NCI-H2227 (cell line): ENCODE results near the gene BRD4.

Source experiments
- DNase-seq: peaks from one replicate; lab custom pipeline; 2025; ENCODE audit not compliant: unreplicated experiment; lab: John Stamatoyannopoulos, UW

Gene BRD4

DNA sequence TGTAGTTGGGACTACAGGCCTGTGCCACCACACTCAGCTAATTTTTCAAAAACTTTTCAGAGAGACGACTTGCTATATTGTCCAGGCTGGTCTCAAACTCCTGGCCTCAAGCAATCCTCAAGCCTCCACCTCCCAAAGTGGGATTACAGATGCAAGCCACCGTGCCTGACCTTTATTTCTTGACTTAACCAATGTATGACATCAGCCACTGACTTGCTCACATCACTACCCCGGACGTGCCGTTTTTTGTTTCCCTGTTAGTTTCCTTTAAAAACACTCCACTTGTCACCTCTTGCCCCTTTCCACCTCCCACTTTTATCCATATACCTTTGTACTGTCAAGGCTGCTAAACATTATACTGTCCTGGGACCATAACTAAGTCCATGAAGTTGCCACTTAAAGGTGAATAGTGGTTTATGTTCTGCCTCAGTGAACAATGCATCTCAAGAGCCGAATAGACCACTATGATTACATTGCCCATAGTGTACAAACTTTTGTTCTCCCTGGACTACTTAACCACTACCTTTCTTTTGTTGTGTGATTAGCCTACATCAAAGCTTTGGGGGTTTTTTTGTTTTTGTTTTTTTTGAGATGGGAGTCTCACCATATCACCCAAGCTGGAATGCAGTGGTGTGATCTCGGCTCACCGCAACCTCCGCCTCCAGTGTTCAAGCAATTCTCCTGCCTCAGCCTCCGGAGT lies 97.8 kb downstream of the BRD4 start:
- DNase-seq, result no peak

DNA sequence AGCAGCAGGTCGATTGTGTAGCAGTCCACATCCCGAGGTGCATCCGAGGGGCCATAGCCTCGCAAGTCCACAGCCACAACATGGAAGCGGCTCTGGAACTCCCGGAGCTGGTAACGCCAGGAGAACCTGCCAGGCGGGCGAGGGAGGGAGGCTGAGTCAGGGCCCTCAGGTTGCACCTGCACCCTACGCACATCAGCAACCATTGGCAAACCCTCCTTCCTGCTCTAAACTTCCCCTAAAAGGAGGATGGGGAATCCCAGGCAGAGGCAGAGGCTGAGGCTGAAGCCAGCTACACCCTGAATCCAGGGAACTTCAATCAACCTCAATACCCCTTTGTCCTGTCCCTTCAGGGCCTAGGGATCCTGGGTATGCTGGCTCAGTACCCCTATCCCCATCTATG lies 101.1 kb downstream of the BRD4 start:
- DNase-seq, result no peak

DNA sequence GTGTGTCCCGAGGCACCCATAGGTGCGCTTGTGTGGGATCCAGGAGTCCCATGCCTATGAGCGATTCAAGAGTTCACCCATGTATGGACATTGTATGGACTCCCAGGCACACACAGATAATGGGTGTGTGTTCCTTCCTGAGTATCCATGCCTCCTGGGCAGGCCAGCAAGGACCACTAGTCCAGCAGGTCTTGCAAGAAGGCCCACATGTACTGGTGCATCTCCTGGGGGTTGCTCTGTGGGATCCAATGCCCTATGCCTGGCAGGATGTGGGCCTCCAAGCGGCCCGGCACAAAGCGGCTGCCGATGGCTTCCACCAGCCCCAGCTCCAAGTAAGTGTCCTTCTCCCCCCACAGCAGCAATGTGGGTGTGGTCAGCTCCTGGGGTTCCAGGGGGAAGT lies 105.1 kb downstream of the BRD4 start:
- no peak for DNase-seq

DNA sequence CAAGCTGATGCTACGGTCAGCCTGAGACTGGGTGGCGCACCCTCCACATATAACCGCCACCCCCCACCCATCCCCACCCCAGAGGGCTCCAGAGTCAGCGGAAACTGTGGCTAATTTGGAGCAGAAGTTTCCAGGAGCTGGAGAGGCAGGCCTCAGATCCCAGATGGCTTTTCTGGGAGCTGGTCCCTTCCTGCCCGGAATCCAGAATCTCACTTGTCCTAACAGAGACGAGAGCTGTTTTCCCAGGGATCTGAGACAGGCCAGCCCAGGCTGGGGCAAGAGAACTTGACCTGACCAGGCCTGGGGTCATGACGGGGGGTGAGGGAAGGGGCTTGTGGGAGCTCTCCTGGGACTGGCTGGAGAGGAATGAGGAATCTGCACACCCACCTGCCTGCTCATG lies 106.6 kb downstream of the BRD4 start:
- DNase-seq, result no peak

DNA sequence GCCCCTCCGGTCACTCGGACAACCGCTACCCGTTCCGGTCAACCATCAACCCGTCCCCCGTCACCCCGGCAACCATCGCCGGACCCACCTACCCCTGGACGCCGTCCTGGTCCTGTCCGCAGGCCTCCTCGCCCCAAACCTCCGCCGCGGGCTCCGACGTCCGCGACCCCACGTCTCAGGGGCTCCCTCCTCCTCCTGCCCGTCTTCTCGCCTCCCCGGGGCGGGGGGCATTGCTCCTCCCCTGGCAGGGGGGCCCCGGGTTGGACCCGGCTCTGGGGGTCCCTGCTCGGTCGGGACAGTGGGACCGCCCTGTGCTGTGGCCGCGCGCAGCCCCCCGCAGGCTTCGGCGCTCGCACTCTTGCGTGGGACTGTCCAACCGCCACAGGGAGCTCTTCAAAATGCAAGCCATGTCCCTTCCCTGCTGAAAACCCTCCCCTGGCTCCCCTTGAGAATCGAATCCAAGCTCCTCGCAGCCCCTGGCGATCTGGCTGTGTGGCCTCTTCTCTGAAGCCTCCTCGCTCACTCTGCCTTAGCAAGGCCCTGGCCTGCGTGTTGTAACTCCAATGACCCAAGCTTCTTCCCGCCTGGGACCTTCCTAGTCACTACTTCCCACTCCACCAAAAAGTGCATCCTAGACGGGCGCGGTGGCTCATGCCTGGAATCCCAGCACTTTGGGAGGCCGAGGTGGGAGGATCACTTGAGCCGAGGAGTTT lies 108.5 kb downstream of the BRD4 start:
- DNase-seq, result peak; percentile 53

DNA sequence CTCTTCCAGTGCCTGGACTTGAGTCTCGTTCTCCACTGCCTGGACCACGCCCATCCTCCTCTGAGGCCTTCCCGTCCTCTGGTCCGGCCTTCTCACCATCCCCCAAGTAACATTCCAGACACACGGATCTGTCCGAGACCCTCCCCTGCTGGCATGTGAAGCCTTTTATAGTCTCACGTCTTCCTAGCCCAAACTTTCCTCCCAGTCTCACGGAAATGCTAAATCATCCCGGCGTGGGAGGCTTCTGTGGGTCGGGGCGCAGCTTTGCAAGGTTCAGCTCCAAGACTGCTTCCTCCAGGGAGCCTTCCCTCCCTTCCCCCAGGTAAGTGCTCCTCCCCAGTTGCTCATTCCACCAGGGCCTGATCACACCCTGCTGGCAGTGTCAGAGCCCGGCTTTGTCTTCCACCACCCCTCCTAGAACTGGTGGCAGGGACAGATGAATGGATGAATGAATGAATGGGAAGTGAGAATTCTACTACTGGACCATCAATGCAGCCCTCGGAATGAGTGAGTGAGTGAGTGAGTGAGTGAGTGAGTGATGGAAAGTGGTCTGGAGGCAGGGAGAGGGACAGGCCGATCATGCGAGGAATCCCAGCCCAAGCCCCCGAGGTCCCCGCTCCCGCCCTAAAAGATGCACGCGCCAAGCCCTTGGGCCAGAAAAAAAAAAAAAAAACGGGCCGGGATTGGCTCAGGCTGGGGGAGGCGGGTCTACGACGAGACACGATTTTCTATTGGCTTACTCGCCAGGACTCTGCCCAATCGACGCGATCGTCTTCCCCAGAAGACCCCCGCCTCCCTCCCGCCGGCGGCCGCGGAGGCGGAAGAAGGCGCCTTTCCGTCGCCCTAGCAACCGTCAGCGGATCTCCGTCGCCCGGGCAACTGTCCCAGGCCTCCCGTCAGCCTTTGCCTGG lies 109.3 kb downstream of the BRD4 start:
- DNase-seq, result peak; percentile 97

DNA sequence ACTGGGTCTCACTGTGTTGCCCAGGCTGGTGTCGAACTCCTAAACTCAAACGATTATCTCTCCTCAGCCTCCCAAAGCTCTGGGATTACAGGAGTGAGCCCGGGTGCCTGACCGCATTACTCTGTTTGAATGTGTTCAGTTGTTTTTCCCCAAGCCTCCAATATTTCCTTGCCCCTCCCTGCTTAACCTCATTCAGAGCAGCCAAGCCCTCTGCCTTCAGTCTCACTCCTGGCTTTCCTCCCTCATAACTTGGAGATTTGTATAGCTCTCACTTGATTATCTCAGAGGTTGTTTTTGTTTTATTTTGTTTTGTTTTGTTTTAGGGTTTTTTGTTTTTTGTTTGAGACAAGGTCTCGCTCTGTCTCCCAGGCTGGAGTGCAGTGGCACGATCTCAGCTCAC lies 111.5 kb downstream of the BRD4 start:
- no peak for DNase-seq

DNA sequence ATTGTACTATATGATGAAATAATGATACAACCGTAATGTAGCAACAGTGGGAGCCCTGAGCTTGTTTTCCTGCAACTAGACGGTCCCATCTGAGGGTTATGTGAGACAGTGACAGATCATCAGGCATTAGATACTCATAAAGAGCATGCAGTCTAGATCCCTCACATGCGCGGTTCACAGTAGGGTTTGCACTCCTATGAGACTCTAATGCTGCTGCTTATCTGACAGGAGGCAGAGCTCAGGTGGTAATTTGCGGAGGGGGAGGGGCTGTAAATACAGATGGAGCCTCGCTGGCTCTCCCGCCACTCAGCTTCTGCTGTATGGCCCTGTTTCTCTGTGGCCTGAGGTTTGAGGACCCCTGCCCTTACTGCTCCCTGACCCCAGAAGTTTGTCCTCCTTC lies 113.8 kb downstream of the BRD4 start:
- DNase-seq, result peak; percentile 29

DNA sequence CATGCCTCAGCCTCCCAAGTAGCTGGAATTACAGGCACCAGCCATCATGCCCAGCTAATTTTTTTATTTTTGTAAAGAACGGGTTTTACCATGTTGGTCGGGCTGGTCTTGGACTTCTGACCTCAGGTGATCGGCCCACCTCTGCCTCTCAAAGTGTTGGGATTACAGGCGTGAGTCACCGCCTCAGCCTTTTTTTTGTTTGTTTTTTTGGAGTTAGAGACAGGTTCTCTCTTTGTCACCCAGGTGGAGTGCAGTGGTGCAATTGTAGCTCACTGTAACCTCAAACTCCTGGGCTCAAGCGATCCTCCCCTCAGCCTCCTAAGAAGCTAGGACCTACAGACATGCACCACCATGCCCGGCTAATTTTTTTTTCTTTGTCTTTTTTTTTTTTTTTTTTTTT lies 116.0 kb downstream of the BRD4 start:
- DNase-seq, result no peak

DNA sequence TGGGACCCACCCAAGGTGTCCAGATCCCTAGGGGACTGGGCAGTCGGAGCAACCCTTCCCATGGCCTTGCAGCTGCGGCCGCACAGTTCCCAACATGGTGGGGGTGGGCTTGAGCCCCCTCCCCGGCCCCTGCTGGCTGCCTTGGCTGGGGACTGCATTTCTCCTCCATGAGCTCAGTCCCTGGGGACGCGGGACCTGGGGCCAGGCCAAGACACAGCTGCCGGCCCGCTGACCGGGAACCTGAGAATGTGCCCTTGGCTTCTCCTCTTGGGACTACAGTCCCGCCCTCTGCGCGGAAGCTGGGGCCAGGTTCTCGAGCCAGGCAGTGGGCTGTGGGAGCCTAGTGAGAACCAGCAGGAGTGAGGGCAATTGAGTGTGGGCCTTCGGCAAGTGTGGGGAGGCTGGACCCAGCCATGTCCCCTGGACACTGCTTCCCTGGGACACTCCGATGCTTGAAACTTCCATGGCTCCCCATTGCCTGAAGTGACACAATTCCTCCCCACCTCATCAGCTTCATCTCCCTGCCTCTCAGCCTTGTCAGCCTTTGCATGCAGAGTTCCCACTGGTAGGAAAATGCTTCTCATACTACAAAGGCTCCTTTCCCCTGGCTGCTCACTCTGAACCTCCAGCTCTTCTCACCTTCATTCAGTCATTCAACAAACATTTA lies 118.5 kb downstream of the BRD4 start:
- no peak for DNase-seq

DNA sequence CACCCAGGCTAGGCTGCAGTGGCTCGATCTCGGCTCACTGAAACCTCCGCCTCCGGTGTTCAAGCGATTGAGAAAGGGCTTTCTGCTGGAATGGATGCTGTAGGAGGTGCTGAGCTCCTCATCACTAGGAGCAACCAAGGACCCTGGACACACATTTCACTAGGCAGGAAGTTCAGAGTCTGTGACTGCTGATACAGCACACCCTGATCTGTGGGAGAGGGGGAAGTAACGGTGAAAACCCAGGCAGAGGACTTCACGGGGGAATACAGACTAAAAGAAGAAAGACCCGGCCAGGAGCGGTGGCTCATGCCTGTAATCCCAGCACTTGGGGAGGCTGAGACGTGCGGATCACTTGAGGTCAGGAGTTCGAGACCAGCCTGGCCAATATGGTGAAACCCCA lies 119.6 kb downstream of the BRD4 start:
- DNase-seq, result no peak

DNA sequence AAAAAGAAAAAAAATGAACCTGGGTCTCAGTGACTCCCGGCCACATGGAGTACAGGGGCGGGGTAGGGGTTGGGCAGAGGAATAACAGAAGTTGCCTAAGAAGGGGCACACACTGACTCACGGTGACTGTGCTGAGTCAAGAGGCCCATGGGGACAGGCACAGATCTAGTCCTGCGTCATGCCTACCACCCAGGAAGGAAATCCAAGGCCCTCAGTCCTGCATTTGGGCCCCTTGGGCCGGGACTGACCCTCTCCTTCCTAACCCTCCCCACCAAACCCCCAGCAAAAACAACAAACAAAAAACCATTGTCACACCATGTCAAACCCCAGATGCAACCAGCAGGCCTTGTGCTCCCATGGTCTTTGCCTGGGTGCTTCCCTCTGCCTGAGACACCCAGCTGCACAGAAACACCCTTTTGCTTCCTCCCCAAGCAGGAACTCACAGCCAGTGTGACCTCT lies 122.0 kb downstream of the BRD4 start:
- DNase-seq, result no peak

DNA sequence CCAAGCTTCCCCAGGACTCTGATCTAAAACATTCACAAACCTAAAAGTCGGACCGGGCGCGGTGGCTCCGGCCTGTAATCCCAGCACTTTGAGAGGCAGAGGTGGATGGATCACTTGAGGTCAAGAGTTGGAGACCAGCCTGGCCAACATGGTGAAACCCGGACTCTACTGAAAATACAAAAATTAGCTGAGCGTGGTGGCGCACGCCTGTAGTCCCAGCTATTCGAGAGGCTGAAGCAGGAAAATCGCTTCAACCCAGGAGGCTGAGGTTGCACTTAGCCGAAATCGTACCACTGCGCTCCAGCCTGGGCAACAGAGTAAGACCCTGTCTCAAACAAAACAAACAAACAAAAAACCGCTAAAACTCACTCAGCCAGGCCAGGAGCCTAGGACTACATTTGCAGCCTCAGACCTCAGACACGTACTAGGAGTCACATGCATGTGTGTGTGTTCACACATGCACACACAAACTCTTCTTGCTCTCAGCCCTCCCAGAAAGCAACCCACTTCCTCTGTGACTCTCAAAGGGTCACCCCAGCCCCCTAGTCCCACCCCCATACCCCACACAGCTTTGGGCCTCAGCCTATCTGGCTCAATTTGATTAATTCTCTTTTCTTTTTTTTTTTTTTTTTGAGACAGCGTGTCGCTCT lies 130.8 kb downstream of the BRD4 start:
- DNase-seq, result no peak

DNA sequence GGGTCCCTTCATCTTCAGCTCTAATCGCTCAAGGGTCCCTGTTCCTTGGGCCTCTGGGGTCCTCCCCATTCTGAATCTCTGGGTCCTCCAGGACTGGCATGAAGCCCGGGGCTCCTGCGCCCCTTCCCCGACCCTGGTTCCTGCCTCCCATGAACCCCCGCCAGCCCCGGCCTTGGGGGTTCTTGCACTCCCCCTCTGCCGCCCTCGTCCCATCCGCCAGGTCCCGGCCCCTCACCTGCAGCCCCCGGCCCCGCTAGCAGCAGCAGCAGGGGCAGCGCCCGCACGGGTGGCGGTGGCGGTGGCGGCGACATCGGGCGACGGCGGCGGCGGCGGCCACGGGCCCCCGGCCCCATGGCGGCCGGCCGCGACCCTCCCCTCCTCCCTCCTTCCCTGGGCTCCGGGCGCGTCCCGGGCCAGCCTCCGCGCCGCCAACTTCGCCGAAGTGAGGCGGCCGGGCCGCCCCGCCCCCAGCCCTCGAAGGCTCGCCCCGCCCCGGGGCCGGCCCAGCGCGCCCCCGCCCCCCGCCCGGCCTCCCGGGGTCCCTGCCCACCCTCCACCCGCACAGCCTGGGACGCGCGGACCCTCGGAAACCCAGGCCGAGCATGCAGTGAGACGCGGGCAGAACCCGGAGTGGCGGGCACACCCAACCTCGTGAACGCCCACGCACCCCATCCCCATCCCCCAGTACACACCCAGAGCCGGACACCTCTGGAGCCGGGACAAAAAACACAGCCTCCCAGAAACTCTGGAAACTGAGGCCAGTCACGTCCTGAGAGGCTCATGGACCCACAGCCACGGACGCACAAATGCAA lies 131.6 kb downstream of the BRD4 start, which contains the start of gene NOTCH3:
Gene NOTCH3, minus strand, starts transcription at position 443 of the 812 bp plus-strand sequence. Its CDS starts 90 bp downstream, at position 353.
- peak; percentile 17 for DNase-seq

DNA sequence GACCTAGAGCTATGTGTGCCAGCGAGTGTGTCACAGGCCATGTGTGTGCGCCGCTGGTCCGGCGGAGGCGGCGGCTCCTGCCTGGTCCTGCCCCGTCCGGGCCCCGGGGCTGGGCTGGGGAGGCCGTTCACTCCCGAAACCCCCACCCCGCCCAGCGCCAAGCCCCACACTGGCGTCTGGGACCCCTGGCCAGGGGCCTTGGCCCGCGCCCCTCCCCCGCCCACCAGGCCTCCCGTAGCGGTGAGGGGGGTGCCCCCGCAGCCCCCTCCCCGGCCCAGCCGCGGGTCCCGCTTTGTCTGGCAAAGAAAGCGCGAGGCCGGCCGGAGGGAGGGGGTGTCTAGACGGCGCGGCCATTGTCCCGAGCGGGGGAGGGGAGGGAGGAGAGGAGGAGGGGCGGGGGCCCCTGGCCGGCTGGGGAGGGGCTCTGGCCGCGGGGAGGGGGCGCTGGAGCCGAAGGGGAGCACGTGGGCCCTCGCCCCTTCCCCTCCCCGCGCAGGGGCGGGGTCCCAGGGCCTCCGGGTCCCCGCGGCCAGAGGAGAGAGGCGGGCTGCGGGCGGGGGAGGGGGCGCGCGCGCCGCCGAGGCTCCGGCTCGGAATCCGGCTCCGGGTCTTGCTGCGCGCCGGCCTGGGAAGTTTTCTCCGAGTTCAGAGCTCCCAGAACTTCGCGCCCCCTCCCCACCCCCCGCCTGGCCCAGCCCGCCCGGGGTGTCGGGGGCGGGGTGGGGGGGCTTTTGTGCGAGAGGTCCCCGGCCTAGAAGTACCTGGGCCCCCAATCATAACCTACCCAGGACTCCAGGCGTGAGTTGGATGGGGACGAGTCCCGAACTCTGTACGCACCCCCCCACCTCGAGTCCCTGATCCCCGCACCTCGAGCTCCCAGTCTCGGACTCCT lies 132.4 kb downstream of the BRD4 start:
- DNase-seq, result peak; percentile 45

DNA sequence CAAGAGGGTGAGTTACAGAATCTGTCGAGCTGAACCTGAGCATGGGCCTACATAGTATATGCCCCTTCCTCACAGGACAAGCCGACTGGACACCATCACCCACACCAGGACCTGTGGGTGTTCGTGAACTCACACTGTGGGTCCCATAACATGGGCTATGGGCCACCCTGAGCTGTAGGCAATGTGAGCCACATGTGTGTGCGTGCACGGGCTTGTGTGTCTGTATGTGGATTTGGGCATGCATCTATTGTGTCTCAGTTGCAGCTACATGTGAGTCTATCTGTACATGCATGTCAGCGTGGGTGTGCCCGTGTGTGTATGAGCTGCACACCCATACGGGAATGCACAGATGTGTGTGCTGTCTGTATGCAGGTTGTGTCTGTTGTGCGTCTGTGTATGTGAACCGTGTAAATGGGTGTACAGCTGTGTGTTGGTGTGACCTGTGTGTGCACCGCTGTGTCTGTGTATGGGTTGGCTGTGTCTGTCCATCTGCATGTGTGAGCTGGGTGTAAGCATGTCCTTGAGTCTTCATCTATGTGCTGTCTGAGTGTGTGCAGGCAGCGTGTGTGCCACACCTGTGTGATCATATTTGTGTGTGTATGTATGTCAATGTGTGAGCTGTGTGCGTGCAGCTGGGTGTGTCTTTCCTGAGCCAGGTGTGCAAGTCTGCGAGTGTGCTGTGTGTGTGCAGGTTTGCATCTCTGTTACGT lies 133.2 kb downstream of the BRD4 start:
- DNase-seq, result no peak

DNA sequence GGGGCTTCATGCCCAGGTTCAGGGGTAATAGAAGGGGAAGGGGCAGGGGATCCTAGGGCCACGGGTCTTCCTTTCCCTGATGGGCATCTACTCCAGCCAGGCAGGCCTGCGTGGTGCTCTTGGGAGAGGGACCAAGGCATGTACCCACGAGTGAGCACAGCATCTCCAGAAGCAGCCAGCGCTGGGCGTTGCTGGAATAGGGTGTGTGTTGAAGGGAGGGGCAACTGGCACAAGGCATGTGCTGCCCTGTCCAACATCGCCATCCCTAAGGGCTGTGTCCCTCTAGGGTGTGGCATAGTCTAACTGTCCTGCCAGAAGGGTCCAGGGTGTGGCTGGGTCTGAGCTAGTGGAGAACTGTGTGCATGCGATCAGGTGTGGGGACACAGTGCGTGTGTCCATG lies 134.4 kb downstream of the BRD4 start:
- DNase-seq, result no peak
